ENCODE results near the gene RPL36.
"Not testable (repeated sequence)": the region's sequence is repeated elsewhere in the genome, so short reads cannot be mapped to it uniquely, and the experiment has no call there.

Gene RPL36

GRCh38 chr19:5676105-5676771 lies 13.9 kb upstream of the RPL36 start:
- no peak for DNase-seq

- no peak for DNase-seq
These were observed 13.4 kb upstream of the RPL36 start for GRCh38 chr19:5676772-5677105.

- no peak for DNase-seq
These were observed 13.0 kb upstream of the RPL36 start for GRCh38 chr19:5677136-5677535.

GRCh38 chr19:5677580-5677979 lies 12.5 kb upstream of the RPL36 start:
- DNase-seq = no peak

- no peak for DNase-seq
These were observed 11.9 kb upstream of the RPL36 start for GRCh38 chr19:5678071-5678718.

GRCh38 chr19:5679289-5680083 lies 10.6 kb upstream of the RPL36 start:
- DNase-seq = no peak

GRCh38 chr19:5680084-5680436 lies 10.0 kb upstream of the RPL36 start:
- DNase-seq = no peak

GRCh38 chr19:5680437-5681368 lies 9.4 kb upstream of the RPL36 start, which contains the start of the genes HSD11B1L and MICOS13:
TSS of gene HSD11B1L (plus strand) at chr19:5681027. CDS start at chr19:5684833, 3,806 bp downstream.
TSS of gene MICOS13 (minus strand) at chr19:5680516. CDS start at chr19:5680486, 30 bp downstream.
- peak; percentile 98 for DNase-seq

GRCh38 chr19:5681391-5682106 lies 8.5 kb upstream of the RPL36 start:
- DNase-seq = no peak

GRCh38 chr19:5682107-5682482 lies 8.0 kb upstream of the RPL36 start:
- no peak for DNase-seq

- peak; percentile 59 for DNase-seq
These were observed 6.8 kb upstream of the RPL36 start for GRCh38 chr19:5683177-5683886.

GRCh38 chr19:5684694-5685430 lies 5.2 kb upstream of the RPL36 start:
- no peak for DNase-seq

GRCh38 chr19:5686326-5686646 lies 3.8 kb upstream of the RPL36 start:
- no peak for DNase-seq

GRCh38 chr19:5686647-5687359 lies 3.3 kb upstream of the RPL36 start:
- peak; percentile 72 for DNase-seq

- DNase-seq = no peak
These were observed 2.5 kb upstream of the RPL36 start for GRCh38 chr19:5687360-5688198.

GRCh38 chr19:5688262-5688881 lies 1.7 kb upstream of the RPL36 start:
- DNase-seq = not testable (repeated sequence)

GRCh38 chr19:5690955-5691821 lies 1.1 kb downstream of the RPL36 start:
- DNase-seq = peak; percentile 39
